Measurements from ENCODE around the gene PCDHA1.
"Not testable (repeated sequence)": the region's sequence is repeated elsewhere in the genome, so short reads cannot be mapped to it uniquely, and the experiment has no call there.

PCDHA1 gene

GRCh38 chr5:140835622-140836510 lies 49.9 kb downstream of the PCDHA1 start:
- Histone ChIP-seq H3K4me1 (ENCODE audit: insufficient read depth, poor library complexity, severe bottlenecking) (peaks cover 3% of the 10 kb centered on the region), H3K9me3 (ENCODE audit: severe bottlenecking) (peaks cover 2% of the 10 kb centered on the region)
- no peak for TF ChIP-seq CTCF (IDR thresholded peaks at IDR 0.05; ENCODE audit: poor library complexity, severe bottlenecking)

DNA sequence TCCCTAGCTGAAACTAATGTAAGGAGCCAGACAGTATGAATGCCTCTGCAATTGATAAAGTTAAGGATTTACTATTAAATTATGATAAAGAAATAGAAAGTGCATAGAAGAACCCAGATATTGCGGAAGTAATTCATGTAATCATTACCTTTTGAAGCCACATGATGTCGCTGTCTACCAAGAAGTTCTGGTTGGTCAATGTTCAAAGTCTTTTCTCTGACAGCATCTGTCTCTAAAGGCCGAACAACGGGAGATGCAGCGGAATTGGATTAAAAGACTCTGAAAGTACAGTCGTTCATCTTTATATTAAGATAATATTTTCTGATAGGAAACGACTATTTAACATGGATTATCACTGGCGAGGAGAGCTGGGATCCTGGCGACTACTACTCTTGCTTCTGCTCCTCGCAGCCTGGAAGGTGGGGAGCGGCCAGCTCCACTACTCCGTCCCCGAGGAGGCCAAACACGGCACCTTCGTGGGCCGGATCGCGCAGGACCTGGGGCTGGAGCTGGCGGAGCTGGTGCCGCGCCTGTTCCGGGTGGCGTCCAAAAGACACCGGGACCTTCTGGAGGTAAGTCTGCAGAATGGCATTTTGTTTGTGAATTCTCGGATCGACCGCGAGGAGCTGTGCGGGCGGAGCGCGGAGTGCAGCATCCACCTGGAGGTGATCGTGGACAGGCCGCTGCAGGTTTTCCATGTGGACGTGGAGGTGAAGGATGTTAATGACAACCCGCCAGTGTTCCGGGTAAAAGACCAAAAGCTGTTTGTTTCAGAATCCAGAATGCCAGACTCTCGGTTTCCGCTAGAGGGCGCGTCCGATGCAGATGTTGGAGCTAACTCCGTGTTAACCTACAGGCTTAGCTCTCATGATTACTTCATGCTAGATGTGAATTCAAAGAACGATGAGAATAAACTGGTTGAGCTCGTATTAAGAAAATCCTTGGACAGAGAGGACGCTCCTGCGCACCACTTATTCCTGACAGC lies 55.3 kb downstream of the PCDHA1 start, which contains the start of gene PCDHA8:
TSS of gene PCDHA8 (plus strand) at position 210 of the 985 bp plus-strand sequence. CDS start at position 345, 135 bp downstream.
- peak; percentile 90 for TF ChIP-seq CTCF (IDR thresholded peaks at IDR 0.05; ENCODE audit: poor library complexity, severe bottlenecking)
- Histone ChIP-seq H3K9me3 (ENCODE audit: severe bottlenecking) (peaks cover 2% of the 10 kb centered on the region), H3K4me1 (ENCODE audit: insufficient read depth, poor library complexity, severe bottlenecking) (peaks cover 3% of the 10 kb centered on the region), H3K4me3 (ENCODE audit: severe bottlenecking) (peak within 1 kb of the TSS; percentile 27), H3K27ac (ENCODE audit: poor library complexity, severe bottlenecking) (no peak within 1 kb of the TSS), H3K27me3 (ENCODE audit: insufficient read depth, poor library complexity, severe bottlenecking) (peaks cover 44% of the 10 kb centered on the region), H3K36me3 (ENCODE audit: low read depth) (no peaks in the 10 kb centered on the region; the same call in 1 of the 2 replicates)
- DNase-seq (ENCODE audit: low spot score): no peak
- ATAC-seq (ENCODE audit: low read depth): peak; percentile 87

More at GRCh38 chr5:140835622-140836510, 49.9 kb downstream of the PCDHA1 start:
- Histone ChIP-seq H3K27ac (ENCODE audit: poor library complexity, severe bottlenecking) (no peak overlapping the region), H3K36me3 (ENCODE audit: low read depth) (no peaks in the 10 kb centered on the region; the same call in 1 of the 2 replicates), H3K4me3 (ENCODE audit: severe bottlenecking) (no peak overlapping the region), H3K27me3 (ENCODE audit: insufficient read depth, poor library complexity, severe bottlenecking) (peaks cover 91% of the 10 kb centered on the region)
- ATAC-seq (ENCODE audit: low read depth) (no peak), DNase-seq (ENCODE audit: low spot score) (no peak)

- no peak overlapping the region for H3K4me3 ChIP-seq (ENCODE audit: severe bottlenecking)
- no peak overlapping the region for H3K27ac ChIP-seq (ENCODE audit: poor library complexity, severe bottlenecking)
- no peak for ATAC-seq (ENCODE audit: low read depth)
- H3K36me3 ChIP-seq (ENCODE audit: low read depth): no peaks in the 10 kb centered on the region; the same call in 1 of the 2 replicates
- DNase-seq (ENCODE audit: low spot score): no peak
- H3K4me1 ChIP-seq (ENCODE audit: insufficient read depth, poor library complexity, severe bottlenecking): peaks cover 3% of the 10 kb centered on the region
- peaks cover 27% of the 10 kb centered on the region for H3K27me3 ChIP-seq (ENCODE audit: insufficient read depth, poor library complexity, severe bottlenecking)
- TF ChIP-seq CTCF (IDR thresholded peaks at IDR 0.05; ENCODE audit: poor library complexity, severe bottlenecking): no peak
- H3K9me3 ChIP-seq (ENCODE audit: severe bottlenecking): peaks cover 2% of the 10 kb centered on the region
Measured at GRCh38 chr5:140842798-140843733, 57.1 kb downstream of the PCDHA1 start.

DNA sequence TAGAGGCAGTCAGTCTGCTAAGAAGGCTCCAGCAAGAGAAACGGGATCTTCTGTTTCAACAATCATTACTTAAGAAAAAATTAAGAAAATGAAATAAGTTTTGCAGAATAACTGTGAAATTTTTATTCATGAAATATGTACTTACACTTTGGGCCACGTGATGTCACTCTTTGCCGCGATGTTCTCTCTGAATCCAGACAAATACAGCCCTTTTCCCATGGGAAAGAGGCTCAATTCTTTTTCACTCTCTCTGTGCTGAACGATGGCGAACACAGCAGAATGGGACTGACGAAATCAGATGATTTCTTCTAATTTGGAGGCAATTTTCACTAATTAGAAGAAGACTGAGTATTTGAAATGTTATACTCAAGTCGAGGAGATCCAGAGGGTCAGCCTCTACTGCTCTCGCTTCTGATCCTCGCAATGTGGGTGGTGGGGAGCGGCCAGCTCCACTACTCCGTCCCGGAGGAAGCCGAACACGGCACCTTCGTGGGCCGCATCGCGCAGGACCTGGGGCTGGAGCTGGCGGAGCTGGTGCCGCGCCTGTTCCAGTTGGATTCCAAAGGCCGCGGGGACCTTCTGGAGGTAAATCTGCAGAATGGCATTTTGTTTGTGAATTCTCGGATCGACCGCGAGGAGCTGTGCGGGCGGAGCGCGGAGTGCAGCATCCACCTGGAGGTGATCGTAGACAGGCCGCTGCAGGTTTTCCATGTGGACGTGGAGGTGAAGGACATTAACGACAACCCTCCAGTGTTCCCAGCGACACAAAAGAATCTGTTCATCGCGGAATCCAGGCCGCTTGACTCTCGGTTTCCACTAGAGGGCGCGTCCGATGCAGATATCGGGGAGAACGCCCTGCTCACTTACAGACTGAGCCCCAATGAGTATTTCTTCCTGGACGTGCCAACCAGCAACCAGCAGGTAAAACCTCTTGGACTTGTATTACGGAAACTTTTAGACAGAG lies 62.5 kb downstream of the PCDHA1 start, which contains the start of gene PCDHA9:
TSS of gene PCDHA9 (plus strand) at position 244 of the 964 bp plus-strand sequence. CDS start at position 358, 114 bp downstream.
- H3K4me1 ChIP-seq (ENCODE audit: insufficient read depth, poor library complexity, severe bottlenecking); H3K4me3 ChIP-seq (ENCODE audit: severe bottlenecking); H3K36me3 ChIP-seq (ENCODE audit: low read depth); H3K27me3 ChIP-seq (ENCODE audit: insufficient read depth, poor library complexity, severe bottlenecking); DNase-seq (ENCODE audit: low spot score); H3K9me3 ChIP-seq (ENCODE audit: severe bottlenecking); ATAC-seq (ENCODE audit: low read depth); H3K27ac ChIP-seq (ENCODE audit: poor library complexity, severe bottlenecking): not testable (repeated sequence)

DNA sequence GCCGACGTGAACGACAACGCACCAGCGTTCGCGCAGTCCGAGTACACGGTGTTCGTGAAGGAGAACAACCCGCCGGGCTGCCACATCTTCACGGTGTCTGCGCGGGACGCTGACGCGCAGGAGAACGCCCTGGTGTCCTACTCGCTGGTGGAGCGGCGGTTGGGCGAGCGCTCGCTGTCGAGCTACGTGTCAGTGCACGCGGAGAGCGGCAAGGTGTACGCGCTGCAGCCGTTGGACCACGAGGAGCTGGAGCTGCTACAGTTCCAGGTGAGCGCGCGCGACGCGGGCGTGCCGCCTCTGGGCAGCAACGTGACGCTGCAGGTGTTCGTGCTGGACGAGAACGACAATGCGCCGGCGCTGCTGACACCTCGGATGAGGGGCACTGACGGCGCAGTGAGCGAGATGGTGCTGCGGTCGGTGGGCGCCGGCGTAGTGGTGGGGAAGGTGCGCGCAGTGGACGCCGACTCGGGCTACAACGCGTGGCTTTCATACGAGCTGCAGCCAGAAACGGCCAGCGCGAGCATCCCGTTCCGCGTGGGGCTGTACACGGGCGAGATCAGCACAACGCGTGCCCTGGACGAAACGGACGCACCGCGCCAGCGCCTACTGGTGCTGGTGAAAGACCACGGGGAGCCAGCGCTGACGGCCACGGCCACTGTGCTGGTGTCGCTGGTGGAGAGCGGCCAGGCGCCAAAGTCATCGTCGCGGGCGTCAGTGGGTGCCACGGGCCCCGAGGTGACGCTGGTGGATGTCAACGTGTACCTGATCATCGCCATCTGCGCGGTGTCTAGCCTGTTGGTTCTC lies 64.1 kb downstream of the PCDHA1 start:
- ATAC-seq (ENCODE audit: low read depth); DNase-seq (ENCODE audit: low spot score); H3K27me3 ChIP-seq (ENCODE audit: insufficient read depth, poor library complexity, severe bottlenecking); H3K36me3 ChIP-seq (ENCODE audit: low read depth); H3K4me1 ChIP-seq (ENCODE audit: insufficient read depth, poor library complexity, severe bottlenecking); H3K27ac ChIP-seq (ENCODE audit: poor library complexity, severe bottlenecking); H3K9me3 ChIP-seq (ENCODE audit: severe bottlenecking); H3K4me3 ChIP-seq (ENCODE audit: severe bottlenecking): not testable (repeated sequence)
